Peyer's patch (tissue), 4 donors: Measurements from ENCODE around the gene CNTNAP2.

Experiments used
- POLR2A ChIP-seq, 2 donors: fragments of 450-650 bp; IDR thresholded peaks; one replicate each; pipeline ENCODE4 v1.5.1; 2017; ENCODE audit warnings: antibody characterized with exemption in 2 of 2, mild to moderate bottlenecking in 2 of 2, moderate library complexity in 2 of 2
- TF ChIP-seq, protein P1 (sequence below), 6 experiments: fragments of 450-650 bp in 4 of 6; fragments of 200-600 bp in 2 of 6; sonication (generic) in 1 of 6; IDR thresholded peaks; one replicate each; pipeline ENCODE4 v1.5.1; 2017 to 2019; ENCODE audit warnings: antibody characterized with exemption in 6 of 6, mild to moderate bottlenecking in 3 of 6, moderate library complexity in 1 of 6

DNA sequence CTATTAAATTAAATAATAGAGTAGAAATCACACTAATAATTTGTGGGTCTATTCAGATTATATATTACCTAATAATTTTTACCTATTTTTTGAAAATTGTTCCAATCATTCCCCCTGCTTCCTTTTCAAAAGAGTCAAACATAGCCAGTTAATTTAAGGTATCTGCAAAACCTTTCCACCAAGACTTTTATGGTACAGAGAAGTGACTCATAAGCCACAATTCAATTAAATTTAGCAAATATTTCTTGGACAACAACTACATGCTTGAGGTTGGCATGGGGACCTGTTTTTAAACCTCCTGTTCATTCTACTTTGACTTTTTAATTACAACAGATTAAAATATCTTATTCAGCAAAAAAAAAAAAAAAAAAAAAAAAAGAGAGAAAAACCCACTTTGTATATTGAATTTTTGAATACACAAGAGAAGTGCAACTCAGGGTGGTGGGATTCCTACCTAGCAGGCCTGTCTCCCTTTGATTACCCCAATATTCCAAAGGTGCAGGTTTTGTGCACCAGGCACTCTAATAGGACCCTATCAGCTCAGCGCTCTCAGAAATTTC is 2172.1 kb downstream of the CNTNAP2 start:
- TF ChIP-seq, protein P1, sequence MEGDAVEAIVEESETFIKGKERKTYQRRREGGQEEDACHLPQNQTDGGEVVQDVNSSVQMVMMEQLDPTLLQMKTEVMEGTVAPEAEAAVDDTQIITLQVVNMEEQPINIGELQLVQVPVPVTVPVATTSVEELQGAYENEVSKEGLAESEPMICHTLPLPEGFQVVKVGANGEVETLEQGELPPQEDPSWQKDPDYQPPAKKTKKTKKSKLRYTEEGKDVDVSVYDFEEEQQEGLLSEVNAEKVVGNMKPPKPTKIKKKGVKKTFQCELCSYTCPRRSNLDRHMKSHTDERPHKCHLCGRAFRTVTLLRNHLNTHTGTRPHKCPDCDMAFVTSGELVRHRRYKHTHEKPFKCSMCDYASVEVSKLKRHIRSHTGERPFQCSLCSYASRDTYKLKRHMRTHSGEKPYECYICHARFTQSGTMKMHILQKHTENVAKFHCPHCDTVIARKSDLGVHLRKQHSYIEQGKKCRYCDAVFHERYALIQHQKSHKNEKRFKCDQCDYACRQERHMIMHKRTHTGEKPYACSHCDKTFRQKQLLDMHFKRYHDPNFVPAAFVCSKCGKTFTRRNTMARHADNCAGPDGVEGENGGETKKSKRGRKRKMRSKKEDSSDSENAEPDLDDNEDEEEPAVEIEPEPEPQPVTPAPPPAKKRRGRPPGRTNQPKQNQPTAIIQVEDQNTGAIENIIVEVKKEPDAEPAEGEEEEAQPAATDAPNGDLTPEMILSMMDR (IDR thresholded peaks at IDR 0.05), result no peak
- TF ChIP-seq POLR2A (IDR thresholded peaks at IDR 0.05), result no peak
